ENCODE results near the gene CLEC6A.
"Not testable (repeated sequence)": the region's sequence is repeated elsewhere in the genome, so short reads cannot be mapped to it uniquely, and the experiment has no call there.

CLEC6A gene

DNA sequence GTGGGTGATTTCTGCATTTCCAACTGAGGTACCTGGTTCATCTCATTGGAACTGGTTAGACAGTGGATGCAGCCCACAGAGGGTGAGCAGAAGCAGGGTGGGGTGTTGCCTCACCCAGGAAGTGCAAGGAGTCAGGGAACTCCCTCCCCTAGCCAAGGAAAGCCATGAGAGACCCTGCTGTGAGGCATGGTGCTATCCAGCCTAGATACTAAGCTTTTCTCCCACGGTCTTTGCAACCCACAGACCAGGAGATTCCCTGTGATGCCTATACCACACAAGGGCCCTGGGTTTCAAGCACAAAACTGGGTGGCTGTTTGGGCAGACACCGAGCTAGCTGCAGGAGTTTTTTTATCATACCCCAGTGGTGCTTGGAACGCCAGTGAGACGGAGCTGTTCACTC, 39.9 kb downstream of the CLEC6A start:
- not testable (repeated sequence) for DNase-seq (ENCODE audit: low spot score)

DNA sequence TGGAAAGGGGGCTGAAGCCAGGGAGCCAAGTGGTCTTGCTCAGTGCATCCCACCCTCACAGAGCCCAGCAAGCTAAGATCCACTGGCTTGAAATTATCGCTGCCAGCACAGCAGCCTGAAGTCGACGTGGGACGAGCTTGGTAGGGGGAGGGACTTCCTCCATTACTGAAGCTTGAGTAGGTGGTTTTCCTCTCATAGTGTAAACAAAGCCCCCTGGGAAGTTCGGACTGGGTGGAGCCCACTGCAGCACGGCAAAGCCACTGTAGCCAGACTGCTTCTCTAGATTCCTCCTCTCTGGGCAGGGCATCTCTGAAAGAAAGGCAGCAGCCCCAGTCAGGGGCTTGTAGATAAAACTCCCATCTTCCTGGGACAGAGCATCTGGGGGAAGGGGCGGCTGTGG, 40.3 kb downstream of the CLEC6A start:
- DNase-seq (ENCODE audit: low spot score) = not testable (repeated sequence)

DNA sequence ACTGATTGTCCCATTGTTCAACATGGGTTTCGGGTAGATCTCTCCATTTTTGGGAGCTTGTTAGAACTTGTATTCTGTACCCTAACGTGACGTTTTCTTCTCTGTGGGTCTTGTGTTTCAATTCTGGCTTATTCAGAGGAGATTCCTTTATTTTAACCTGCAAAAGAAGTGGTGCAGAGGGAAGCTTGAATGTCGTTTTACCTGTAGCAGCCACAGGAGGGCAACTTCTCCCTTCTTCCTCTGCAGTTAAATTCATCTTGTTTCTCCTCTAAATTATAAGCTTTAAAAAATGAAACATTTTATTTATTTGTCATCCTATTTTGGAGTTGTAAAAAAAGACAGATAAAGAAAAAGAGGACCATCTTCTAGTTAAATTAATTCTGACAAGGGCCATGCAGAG, 43.9 kb downstream of the CLEC6A start:
- no peak for DNase-seq (ENCODE audit: low spot score)

DNA sequence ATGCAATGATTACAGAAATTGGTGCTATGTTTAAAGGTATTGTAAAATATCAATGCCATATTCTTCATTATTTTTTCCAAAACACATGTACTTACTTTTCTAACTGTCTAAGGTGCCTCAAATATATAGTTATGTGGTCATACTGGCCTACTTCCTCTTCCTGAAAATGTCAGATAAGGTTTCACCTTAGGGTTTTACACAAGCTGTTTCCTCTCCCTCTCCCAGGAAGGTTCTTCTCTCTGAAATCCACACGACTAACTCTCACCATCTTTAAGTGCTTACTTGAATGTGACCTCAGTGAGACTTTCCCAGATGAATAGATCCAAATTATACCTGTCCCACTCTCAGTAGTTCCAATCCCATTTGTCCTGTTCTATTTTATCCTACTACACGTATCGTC, 46.0 kb downstream of the CLEC6A start:
- DNase-seq (ENCODE audit: low spot score) = no peak

DNA sequence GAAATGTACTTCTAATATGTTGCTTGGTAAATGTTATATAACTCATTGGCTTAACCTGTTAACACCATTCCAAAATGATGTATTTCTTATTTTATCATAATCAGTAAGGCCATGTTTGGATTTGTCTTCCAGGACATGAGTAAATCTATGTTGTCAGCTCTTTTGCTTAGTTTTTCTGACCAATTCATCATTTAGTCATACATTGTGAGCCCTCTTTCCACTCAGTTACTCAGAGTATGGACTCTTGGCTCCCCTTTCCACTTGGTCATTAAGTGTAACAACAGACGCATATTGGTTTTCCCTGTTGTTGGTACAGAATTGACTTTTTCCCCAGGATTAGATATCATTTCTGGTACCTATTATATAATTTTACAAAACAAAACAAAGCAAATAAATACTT, 48.6 kb downstream of the CLEC6A start:
- no peak for DNase-seq (ENCODE audit: low spot score)

DNA sequence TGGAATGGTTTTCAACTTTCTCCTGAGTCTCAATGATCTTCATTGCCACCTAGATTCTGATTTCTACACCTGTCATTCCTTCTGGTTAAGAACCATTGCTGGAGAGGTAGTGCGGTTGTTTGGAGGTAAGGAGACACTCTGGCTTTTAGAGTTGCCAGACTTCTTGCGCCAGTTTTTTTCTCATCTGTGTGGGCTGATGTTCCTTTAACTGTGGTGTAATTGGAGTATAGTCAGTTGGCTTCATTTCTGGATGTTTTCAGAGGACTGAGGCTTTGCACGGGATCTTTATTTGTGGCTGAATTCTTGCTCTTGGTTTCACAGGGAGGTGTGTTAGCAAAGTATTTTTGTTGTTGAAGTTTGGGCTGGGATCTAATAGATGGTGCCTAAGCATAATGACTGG, 51.8 kb downstream of the CLEC6A start:
- no peak for DNase-seq (ENCODE audit: low spot score)

DNA sequence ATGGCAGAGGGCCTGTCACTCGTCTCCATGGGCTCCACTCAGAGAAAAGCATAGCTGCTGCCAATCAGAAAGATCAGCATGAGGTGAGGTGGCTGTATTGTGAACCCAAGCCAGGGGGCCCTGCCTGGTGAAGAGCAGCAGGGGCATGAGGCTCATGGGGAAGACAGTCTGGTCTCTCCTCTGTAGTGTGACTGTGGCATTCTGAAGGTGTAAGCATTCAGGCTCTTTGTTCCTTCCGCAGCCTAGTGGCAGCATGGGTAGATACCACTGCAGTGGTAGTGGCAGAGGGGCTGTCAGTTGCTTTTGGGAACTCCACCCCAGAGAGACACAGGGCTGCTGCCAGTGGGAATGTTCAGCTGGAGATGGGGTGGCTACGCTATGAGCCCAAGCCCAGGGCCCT, 52.5 kb downstream of the CLEC6A start:
- no peak for DNase-seq (ENCODE audit: low spot score)

DNA sequence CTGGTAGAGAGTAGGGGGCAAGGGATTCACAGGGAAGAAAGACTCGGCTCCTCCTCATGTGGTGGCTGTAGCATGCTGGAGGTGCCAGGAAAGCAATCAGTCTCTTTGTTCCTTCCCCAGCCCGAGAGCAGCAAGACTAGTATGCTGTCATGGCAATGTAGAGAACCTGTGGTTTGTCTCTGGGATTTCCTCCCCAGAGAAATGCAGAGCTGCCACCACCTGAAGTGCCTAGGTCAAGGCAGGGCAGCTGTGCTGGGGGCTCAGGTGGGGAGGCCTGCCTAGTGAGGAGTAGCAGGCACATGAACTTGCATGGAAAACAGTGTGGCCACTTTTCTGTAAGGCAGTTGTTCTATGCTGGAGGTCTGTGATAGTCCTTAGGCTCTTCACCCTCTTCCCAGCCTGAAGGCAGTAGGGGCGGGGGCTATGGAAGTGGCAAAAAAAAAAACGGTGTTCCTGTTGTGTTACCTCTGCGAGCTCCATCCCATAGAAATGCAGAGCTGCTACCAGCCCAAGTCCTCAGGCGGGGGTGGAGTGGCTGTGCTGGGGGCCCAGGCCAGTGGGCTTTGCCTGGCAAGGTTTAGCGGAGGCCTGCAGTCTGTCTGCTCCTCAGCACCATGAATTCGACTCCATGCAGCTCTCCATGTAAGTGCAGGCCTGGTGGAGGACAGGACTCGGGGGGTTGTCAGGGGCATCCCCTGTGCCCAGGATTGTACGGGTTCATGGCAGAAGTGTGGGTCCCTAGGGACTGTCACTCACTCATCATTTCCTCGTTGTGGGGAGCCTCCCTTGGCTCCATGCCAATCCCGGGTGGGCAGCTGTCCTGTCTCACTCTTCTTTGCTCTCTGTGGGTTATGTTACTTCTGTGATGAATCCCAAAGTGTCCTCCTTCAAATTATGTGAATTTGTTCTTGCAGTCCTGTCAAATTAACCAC, 53.4 kb downstream of the CLEC6A start:
- no peak for DNase-seq (ENCODE audit: low spot score)

DNA sequence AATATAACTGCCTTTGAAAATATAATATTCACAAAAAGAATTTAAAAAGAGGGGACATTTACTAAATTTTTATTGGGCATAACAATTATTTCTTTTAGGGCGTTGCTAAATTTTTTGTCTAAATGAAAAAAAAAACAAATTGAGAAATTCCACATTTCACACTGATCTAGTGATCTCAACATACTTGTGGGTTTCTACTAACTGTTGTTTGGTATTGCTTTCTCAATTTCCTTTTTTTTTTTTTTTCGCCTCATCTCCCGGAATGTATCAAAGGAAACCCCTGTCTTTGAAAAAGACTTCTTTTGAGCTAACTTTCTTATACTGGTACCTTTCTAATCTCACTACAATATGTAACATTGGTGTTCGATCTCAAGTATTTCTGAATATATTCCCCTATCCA, 57.5 kb downstream of the CLEC6A start, which contains the start of gene CLEC4D:
Gene CLEC4D, plus strand, starts transcription at position 248 of the 400 bp plus-strand sequence. CDS start 230 bp downstream, outside the sequence.
- DNase-seq (ENCODE audit: low spot score) = no peak

DNA sequence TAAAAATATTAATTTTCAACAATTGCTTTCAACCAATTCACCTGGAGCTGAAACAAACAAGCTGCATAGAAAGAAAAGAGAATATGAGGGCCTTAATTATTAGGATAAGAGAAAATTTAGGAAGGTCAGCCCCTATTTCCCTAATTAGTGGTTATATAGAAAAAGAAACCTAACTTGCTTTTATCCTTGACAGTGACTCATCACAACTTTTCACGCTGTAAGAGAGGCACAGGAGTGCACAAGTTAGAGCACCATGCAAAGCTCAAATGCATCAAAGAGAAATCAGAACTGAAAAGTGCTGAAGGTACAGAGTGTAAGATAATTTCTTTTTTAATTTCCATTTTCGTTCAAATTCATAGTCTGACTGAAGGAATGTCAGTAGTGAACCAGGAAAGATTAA, 62.2 kb downstream of the CLEC6A start:
- no peak for DNase-seq (ENCODE audit: low spot score)

DNA sequence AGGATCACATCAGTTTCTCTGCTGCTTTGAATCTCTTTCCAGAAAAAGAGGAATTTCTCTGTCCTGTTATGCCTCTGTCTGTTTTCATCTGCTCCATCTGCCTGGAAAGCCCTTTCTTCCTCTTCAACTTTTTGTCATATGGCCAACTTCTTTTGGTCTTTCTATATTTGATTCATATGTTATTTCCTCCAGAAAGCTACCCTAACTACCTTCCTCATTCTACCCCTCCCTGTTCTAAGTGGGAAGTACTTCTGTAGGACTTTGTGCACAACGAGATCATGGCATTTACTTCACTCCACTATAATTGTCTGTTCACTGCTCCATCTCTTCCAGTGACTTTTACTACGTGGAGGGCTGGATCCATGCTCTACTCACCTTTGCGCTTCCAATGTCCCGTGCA, 63.4 kb downstream of the CLEC6A start:
- no peak for DNase-seq (ENCODE audit: low spot score)

DNA sequence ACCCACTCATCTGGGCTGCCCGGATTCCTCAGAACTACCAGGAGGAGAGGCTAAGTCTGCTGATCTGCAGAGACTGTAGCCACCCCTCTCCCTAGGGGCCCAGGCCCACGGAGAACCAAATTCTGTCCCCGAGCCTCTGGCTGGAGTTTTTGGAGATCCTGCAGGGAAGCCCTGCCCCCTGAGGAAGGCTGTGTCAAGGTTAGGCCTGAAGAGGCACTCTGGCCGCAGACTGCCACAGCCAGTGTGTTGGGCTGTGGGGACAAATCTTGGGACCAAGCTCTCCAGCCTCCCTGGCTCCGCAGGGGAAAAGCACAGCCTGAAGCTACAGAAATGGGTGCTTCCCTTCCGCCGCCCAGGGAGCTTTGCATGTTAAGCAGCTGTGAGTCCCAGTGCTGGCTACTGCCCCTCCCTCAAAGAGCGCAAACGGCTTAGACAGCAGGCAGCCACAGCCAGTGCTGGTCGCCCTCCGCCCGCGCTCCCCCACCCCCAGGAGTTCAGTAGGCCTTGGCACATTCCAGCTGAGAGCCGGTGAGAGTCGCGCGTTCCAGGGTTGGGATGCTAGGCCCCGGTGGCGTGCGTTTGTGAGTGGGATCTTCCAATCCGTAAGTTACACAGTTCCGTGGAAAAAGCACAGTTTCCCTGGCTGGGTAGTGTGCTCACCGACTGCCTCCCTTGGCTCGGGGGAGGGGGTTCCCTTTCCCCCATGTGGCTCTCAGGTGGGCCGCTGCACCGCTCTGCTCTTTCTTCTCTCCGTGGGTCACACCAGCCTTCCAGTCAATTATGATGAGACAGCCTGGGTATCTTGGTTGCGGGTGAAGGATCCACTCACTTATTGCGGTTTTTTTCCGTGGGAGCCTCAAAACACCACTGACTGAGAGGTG, 71.7 kb downstream of the CLEC6A start:
- no peak for DNase-seq (ENCODE audit: low spot score)
